Activated gamma-delta T cell (primary cell): ENCODE data around the gene FOXP1.

Experiments
- DNase-seq: peaks from one replicate; lab custom pipeline; 2025; lab: John Stamatoyannopoulos, UW

The FOXP1 gene

GRCh38 chr3:71210257-71211007, 373.1 kb downstream of the FOXP1 start:
- DNase-seq: no peak

DNA sequence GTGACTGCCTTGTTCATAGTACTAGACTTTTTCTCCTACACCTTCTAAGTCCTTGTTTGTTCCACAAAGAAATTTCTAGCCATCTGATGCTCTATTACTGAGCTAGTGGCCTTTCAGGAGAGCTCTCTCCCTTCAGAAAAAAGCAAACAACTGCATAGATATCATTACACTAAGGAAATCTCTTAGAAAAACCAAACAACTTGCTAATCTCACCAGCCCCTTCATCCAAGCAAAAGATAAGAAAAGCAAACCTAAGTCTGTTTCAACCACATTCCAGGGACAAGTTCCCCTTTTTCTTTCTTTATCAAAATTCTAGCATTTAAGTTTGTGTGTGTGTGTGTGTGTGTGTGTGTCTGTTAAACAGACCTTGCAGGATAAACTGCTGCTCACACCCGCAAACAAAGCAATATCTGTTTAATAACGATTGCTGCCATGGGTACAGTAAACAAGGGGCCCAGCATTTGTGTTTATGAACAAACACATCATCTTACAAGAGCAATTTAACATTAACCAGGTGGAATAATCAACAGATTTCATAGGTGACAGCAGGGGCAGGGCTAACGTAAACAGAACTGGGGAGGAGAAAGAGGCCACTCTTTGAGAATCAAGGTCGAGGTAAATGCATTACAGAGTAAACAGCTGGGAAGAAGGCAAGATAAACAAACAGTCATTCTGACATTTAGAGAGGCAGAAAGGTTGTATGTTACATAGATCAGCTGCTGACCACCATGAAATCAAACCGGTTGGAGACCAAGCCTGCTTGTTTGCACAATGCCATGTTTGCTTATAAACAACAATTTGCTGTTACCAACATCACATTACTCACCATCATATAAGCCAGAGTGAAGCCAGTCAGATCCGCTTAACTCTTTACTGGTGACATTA, 375.1 kb downstream of the FOXP1 start:
- DNase-seq: no peak

- DNase-seq: no peak
These were observed 375.9 kb downstream of the FOXP1 start for GRCh38 chr3:71207632-71208031.

GRCh38 chr3:71206305-71207165, 377.0 kb downstream of the FOXP1 start:
- DNase-seq: no peak

DNA sequence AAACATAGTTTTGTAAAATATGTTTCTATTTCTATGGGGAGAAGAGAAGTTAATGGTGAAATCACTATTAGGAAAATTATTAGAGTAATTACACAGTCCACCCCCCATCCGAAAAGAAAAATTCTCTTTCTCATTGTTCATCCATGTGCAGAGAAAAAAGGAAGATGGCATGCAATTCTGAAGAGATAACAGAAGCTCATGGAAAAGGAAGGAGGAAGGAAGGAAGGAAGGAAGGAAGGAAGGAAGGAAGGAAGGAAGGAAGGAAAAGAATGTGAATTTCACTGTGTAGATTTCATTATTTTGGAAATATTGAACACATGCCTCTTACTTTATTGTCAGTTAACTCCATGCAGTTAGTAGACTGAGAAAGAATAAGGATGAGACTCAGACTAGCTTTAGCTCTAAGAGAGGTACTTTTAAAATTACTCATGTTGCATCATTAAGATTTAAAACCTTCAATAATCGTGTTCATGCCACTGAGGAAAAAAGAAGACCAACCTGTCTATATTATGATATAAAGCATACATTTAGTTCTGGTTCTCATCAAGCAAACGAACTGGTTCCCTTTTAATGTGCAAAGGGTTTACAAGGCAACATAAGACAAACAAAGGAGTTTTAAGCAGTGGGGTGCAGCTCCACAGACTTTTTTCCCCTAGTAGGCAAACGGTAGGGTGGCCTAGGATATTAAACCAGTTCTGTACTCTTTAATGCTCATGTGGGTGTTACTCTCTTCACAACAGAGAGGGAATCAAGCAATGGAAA, 379.6 kb downstream of the FOXP1 start:
- DNase-seq: no peak

DNA sequence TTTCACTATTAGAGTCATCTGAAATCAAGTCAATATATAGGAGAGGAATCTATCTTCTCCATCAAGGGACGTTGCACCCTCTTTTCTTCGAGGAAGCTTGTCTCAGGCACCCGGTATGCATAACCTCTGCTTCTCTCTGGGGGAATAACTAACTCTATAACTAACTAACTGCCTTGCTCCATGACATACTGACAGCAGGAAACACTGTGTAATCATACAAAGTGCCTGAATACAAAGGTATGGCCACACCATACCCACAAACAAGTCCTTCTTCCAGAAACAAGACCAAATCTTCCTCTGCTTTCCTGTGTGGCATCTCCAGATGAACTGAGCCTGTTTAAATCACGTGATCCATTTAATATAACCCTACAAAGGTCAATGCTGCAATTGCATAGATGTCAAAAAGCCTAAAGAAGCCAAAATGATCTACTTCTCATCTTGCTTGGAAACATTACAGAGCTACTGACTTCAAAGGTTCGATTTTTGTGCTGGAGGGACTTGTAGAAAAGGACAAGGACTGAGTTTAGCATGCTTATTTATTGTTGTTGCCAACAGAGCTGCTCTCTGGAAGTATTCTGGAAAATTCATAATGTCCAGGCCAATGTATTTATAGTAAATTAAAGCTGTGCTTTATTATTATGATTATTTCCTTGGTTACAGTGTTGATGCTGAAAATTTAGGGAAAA, 380.5 kb downstream of the FOXP1 start:
- no peak for DNase-seq

DNA sequence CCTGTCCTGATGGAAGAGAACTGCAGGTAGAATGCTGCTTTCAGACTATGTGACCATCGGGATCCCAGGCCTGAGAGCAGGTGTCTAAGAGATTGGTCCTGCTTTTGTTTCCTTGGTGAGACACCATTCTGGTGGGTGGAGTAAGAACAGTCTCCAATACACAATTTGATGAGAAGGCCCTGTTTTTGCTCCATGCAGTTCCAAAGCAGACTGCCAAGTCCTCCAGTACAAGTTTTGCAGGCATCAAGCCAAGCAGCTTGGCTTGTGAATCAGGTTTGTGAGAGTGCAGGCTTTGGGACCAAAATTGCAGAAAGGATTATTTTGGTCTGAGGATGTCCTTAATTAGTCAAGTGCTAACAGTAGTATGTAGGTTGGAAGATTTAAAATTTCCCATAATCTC, 381.6 kb downstream of the FOXP1 start:
- no peak for DNase-seq

- DNase-seq: no peak
These were observed 385.5 kb downstream of the FOXP1 start for GRCh38 chr3:71197841-71198565.

DNA sequence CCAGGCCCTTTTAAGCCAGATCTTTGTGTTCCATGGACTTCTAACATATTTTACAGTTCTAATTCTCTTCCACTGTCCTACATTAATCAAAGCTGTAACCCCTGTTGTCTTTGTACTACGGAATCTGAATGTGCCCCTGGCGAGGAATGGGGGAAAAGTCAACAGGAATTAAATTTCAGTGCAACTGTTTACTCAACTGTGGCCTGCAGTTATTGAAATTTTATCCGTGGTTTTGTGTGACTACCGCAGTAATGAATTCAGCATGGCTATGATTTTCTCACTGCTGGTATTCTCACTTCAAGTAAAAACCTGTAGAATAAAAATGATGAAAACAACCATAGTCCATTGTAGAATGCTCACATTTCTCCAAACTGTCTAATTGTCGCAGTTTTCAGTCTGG, 388.0 kb downstream of the FOXP1 start:
- DNase-seq: no peak

DNA sequence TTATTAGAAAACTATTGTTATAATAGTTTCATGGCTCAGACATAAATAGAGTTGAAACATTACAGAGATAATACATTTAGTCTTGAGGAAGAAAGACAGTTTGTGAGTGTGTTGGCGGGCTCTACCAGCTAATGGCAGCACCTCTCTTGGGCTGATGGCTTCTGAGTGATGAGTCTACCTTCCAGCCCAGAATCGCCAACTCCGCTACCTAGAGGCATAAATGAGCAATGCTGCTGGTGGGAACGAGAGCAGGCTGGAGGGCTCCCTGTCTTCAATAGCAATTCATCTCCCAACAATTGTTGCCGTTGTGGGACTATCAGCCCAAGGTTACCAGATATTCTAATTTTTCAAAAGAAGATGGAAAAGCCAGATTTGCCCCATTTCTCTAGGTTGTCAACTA, 388.7 kb downstream of the FOXP1 start:
- DNase-seq: no peak

- no peak for DNase-seq
These were observed 392.5 kb downstream of the FOXP1 start for GRCh38 chr3:71191031-71191482.

DNA sequence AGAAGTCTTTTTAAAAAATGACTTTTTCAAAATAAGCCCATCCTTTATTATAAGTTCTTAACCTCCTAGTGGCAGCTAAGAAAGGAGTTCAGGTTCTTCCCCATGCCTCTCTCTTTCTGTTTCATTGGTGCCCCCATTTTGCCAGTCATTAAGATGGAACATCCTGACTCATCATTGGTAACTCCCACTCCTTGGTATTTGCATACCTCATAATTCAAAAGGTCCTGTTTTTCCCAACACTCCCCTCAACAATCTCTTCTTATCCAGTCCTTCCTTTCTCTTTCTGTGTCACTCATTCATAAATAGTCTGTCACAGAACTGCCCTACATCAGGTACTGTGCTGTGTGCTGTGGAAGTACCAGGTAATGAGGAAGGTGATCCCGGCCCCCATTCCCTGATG, 394.0 kb downstream of the FOXP1 start:
- DNase-seq: no peak

GRCh38 chr3:71187715-71188114, 395.8 kb downstream of the FOXP1 start:
- no peak for DNase-seq

DNA sequence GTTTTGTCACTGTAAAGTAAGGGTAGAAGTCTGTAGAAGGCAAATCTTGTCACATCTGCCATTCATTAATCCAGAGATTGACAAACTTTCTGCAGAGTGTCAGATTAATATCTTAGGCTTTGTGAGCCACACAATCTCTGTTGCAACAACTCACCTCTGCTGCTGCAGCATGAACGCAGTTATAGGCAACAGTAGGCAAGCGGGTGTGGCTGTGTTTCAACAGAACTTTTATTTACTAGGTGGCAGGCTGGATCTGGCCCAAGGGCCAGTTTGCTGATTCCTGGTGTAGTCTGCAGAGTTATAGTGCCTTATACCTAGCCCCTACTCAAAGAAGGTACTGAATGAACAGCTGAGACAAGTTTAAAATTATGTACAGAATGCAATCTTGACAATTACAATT, 396.7 kb downstream of the FOXP1 start:
- no peak for DNase-seq

DNA sequence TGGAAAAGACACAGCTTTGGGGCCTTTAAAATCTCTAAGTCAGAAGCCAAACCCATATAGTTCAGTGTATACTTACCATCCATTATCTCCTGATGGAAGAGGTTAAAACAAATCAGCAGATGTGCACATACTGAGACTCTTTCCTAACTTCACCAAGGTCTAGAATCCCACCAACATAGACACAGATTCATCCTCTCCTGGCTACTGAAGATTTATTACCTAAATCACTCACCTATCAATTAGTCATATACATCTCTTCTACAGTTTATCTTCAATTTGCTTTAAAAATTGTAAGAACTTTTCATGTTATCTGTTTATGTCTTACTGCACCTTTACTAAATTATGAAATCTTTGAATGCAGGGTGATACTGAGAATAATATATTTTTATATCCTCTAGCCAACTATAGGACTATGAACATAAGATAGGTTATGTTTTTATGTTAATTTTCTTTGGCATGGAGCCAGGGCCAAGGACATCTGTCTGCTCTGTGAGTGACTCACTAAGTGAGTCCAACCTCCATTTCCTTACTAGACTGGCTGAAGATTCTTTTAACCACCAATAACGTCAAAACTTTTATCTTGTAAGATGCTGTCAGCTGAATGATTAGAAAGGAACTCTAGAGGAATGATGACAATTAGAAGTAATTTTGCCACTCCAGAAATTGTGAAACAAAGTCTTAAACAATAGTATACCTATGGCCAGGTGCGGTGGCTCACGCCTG, 397.6 kb downstream of the FOXP1 start:
- DNase-seq: no peak

DNA sequence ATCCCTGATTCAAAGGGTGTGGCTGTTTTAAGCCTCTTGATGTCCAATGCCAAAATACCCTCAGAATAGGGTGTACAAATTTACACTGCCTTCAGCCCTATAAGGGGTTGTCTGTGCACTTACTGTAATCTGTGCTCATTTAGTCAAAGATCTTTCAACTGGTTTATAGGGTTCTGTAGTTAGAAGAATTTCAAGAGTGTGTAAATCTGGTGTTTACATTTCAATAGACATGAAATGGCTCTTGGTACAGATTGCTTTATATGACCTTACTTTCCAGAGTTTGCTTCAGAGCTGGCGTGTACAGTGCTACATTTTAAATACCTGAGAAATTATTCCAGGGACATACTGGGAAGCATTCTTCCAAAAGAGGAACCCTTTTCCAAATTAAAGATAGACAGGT, 399.3 kb downstream of the FOXP1 start:
- no peak for DNase-seq

DNA sequence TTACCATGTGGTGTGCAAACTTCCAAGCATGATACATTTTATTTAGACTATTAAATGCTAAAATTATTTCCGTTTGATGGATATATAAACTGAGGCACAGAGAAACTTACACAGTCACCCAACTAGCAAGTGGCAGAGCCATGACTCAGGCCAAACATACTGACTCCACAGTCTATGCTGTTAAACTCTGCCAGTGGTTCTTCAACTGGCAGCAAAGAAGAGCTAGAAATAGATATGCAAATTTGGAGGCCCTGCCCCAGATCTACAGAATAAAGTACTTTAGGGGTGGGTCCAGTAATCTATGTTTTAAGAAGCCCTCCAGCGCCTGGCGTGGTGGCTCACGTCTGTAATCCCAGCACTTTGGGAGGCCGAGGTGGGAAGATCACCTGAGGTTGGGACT, 400.0 kb downstream of the FOXP1 start:
- no peak for DNase-seq

DNA sequence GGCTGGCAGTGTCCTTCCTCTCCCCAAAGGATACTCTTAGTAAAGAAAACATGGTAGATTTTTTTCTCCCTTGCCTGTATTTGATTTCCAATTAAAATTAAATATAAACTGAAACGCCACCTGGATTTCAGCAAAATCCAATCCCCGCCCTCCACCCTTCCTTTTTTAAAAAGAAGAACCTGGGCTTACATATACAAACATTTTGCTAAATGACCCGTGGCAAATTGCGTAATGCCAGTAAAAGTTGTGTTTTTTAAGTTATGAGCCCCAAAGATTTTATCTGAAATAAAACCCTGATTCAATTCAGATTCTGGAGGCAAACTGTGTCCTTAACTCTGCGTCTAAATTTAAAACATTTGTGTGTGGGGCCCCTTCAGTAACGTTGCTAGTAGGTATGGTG, 403.0 kb downstream of the FOXP1 start:
- DNase-seq: no peak

DNA sequence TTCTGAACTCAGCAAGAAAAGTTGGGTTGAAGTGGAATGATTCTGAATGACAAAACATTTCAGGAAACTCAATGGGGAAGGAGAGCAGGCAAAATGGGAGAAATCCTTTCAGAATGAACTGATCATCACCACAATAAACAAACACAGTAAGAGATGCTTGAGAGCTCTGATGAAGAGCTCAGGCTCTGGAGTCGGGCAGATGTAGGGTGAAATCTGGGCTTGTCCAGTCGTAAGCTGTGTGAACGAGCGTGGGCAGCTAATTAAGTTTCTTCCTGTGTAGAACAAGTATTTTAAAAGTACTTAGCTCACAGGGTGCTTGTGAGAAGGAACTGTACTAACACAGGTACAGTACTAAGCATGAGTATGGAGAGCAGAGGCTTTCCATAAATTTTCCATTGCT, 406.2 kb downstream of the FOXP1 start:
- no peak for DNase-seq

GRCh38 chr3:71176366-71176765, 407.2 kb downstream of the FOXP1 start:
- DNase-seq: no peak
